Measurements from ENCODE around the gene PRKN.

Gene PRKN

DNA sequence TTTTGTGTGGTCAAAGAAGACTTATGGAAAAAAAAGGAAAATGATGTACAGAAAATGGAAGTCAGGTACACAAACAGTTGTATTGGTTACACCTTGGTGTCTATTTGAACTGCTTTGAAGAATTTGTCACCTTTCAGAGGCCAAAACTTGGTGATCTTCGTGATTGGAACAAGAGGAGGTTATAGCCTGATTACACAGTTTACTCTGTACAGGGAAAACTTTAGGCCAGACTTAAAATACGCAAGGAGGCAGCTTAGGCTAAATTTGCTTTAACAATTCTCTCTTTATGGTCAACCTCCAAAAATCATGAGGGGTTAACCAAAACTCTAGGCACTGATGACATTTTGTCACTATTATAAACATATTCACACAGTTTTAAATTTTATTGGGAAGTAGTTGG lies 353.7 kb downstream of the PRKN start:
- TF ChIP-seq, protein P1, sequence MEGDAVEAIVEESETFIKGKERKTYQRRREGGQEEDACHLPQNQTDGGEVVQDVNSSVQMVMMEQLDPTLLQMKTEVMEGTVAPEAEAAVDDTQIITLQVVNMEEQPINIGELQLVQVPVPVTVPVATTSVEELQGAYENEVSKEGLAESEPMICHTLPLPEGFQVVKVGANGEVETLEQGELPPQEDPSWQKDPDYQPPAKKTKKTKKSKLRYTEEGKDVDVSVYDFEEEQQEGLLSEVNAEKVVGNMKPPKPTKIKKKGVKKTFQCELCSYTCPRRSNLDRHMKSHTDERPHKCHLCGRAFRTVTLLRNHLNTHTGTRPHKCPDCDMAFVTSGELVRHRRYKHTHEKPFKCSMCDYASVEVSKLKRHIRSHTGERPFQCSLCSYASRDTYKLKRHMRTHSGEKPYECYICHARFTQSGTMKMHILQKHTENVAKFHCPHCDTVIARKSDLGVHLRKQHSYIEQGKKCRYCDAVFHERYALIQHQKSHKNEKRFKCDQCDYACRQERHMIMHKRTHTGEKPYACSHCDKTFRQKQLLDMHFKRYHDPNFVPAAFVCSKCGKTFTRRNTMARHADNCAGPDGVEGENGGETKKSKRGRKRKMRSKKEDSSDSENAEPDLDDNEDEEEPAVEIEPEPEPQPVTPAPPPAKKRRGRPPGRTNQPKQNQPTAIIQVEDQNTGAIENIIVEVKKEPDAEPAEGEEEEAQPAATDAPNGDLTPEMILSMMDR (IDR thresholded peaks at IDR 0.05; ENCODE audit: low read depth, low read length, missing control alignments): no peak
- H3K4me3 ChIP-seq (ENCODE audit: low read depth, low read length): no peak overlapping the region
- no peak for DNase-seq (ENCODE audit: low read depth)

DNA sequence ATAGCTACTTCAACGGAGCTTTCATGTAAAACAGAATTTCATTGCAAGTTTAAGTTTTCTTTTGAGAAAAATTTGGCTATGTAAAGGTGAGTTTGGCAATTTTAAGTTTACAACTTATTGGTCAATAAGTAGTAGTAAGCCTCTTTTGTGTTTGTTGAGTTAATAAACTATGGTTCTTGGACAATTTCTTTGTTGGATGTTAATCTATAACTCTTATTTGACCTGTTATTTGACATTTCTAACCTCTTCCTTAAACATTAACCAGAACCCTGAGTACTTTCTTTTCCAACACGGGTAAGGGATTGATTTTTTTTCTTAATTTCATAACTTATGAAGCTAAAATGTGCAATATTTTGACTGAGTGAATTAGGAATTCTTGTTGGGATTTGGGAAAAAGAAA lies 354.4 kb downstream of the PRKN start:
- TF ChIP-seq, protein P1 (IDR thresholded peaks at IDR 0.05; ENCODE audit: low read depth, low read length, missing control alignments): no peak
- DNase-seq (ENCODE audit: low read depth): no peak
- no peak overlapping the region for H3K4me3 ChIP-seq (ENCODE audit: low read depth, low read length)

DNA sequence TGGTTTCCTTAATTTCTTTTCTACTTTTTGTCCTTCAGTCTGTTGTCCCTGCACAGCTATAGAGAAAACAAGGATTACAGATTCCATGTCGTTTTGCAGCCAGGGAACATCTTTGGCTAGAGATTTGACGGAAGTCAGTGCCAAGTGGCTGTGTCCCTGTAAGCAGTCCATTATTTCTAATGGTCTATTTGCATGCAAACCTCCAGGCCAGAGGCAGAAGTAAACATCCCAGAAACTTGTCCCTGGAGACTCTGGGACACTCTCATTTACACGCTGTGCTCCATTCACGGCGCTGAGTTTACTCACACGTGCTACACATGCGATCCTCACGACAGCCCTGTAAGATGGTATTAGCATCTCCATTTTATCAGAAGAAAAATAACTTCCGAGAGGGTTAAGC lies 355.5 kb downstream of the PRKN start:
- TF ChIP-seq, protein P1 (IDR thresholded peaks at IDR 0.05; ENCODE audit: low read depth, low read length, missing control alignments): no peak
- DNase-seq (ENCODE audit: low read depth): no peak
- H3K4me3 ChIP-seq (ENCODE audit: low read depth, low read length): no peak overlapping the region

DNA sequence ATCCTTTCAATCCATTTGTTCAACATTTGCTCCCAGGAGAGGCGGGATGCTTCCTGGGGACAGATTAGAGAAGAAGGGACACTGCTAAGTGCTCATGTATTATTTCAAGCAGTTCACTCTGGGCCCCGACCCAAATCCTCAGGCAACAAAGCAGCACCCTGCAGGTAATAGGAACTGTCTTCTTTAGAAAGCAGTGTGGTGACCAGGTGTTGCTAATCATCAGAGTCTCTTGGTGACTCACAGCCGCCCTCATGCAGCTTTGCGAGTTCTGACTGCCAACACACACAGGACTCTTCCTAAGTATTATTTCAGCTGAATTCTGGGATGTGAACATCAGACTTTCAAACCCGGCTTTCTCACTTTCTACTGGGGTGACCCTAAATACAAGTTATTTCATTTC lies 356.4 kb downstream of the PRKN start:
- no peak for DNase-seq (ENCODE audit: low read depth)
- no peak overlapping the region for H3K4me3 ChIP-seq (ENCODE audit: low read depth, low read length)
- TF ChIP-seq, protein P1 (IDR thresholded peaks at IDR 0.05; ENCODE audit: low read depth, low read length, missing control alignments): no peak

DNA sequence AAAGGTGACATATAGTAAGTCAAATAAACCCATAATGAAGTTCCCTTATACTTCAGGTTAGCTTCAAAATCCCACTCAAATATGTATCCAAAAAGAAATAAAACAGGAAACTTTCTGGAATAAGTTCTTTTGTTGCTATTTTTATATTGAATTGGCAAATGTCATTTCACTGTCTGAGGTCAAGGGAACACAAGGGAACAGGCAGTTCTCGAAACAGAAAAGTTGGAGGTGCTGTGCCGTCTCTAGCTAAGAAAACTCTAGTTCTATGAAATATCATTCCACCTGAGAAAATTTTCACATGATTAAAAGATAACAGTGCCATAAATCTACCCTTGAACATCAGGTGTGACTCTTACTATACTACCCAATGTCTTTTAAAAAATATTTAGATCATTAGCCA lies 358.5 kb downstream of the PRKN start:
- H3K4me3 ChIP-seq (ENCODE audit: low read depth, low read length): no peak overlapping the region
- no peak for DNase-seq (ENCODE audit: low read depth)
- TF ChIP-seq, protein P1 (IDR thresholded peaks at IDR 0.05; ENCODE audit: low read depth, low read length, missing control alignments): no peak

DNA sequence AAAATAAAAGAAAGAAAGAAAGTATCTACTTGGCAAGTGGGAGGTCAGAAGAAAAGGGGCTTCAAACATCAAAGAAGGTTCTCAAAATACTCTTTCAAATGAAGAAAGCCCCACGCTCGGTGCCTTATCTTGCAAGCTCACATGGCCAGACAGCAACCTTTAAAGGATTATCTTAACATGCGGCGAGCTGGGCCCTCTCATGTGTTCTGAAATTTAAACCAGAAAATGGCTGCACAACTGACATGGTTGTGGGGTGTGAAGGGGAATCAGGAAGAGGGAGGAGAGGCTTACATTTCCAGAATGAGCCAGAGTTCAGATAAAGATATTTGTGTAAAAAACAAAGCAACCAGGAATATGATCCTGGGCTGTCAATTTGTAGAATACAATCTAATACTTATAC lies 363.1 kb downstream of the PRKN start:
- H3K4me3 ChIP-seq (ENCODE audit: low read depth, low read length): no peak overlapping the region
- DNase-seq (ENCODE audit: low read depth): no peak
- TF ChIP-seq, protein P1 (IDR thresholded peaks at IDR 0.05; ENCODE audit: low read depth, low read length, missing control alignments): no peak

DNA sequence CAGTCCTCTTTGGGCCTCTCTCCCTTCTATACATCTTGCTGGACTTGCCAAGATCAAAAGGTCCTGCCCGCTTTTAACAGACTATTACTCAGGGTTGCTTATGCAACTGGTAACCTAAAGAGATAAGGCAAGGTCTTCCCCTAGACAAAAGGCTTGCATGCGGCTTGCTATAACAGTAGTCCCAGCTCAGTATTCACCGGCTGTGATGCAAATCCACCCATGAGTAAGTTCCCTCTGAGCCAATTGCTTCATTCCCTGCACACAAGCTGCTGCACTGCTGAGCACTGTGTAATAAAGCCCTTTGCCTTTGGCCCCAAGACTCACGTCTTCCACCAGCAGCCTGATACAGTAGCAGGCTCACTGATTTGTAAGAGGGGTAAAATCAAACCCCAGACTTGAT lies 363.8 kb downstream of the PRKN start:
- no peak overlapping the region for H3K4me3 ChIP-seq (ENCODE audit: low read depth, low read length)
- DNase-seq (ENCODE audit: low read depth): no peak
- TF ChIP-seq, protein P1 (IDR thresholded peaks at IDR 0.05; ENCODE audit: low read depth, low read length, missing control alignments): no peak

Measured in GM12864 (cell line).